Parathyroid adenoma (tissue), 2 donors: ENCODE results near the gene TBC1D30.
A peak's percentile ranks its signal among the peaks of the same experiment; 100 is the strongest.
"Not testable (repeated sequence)": the region's sequence is repeated elsewhere in the genome, so short reads cannot be mapped to it uniquely, and the experiment has no call there.

Source experiments
- H2AFZ ChIP-seq: fragments of 300-600 bp; sonication (generic); one replicate; pipeline ENCODE4 v1.7.0; 2017; ENCODE audit warnings: antibody characterized with exemption, mild to moderate bottlenecking
- H3K27ac ChIP-seq: fragments of 300-600 bp; sonication (generic); one replicate; pipeline ENCODE4 v1.7.0; 2017
- H3K27me3 ChIP-seq: fragments of 300-600 bp; sonication (generic); one replicate; pipeline ENCODE4 v1.7.0; 2017; ENCODE audit warnings: low read length; ENCODE audit not compliant: control insufficient read depth, insufficient read depth
- H3K36me3 ChIP-seq: fragments of 300-600 bp; sonication (generic); one replicate; pipeline ENCODE4 v1.7.0; 2017; ENCODE audit warnings: low read length; ENCODE audit not compliant: control insufficient read depth, insufficient read depth
- H3K4me1 ChIP-seq: fragments of 300-600 bp; sonication (generic); one replicate; pipeline ENCODE4 v1.7.0; 2017; ENCODE audit warnings: control low read depth
- H3K4me2 ChIP-seq: fragments of 300-600 bp; sonication (generic); one replicate; pipeline ENCODE4 v1.7.0; 2017; ENCODE audit warnings: low read length
- H3K4me3 ChIP-seq: fragments of 300-600 bp; sonication (generic); one replicate; pipeline ENCODE4 v1.7.0; 2017; ENCODE audit warnings: low read depth, low read length
- H3K79me2 ChIP-seq: fragments of 300-600 bp; sonication (generic); one replicate; pipeline ENCODE4 v1.7.0; 2017; ENCODE audit warnings: control low read depth
- H3K9ac ChIP-seq: fragments of 300-600 bp; sonication (generic); one replicate; pipeline ENCODE4 v1.7.0; 2017; ENCODE audit warnings: mild to moderate bottlenecking
- H3K9me3 ChIP-seq: fragments of 300-600 bp; sonication (generic); one replicate; pipeline ENCODE4 v1.7.0; 2017; ENCODE audit warnings: low read length; ENCODE audit not compliant: control insufficient read depth
- TF ChIP-seq, protein P1 (sequence below): fragments of 300-600 bp; sonication (generic); IDR thresholded peaks from one replicate; pipeline ENCODE4 v1.7.0; 2017; ENCODE audit warnings: antibody characterized with exemption, mild to moderate bottlenecking
- donor health status: primary hyperparathyroidism.

TBC1D30 gene, protein sequence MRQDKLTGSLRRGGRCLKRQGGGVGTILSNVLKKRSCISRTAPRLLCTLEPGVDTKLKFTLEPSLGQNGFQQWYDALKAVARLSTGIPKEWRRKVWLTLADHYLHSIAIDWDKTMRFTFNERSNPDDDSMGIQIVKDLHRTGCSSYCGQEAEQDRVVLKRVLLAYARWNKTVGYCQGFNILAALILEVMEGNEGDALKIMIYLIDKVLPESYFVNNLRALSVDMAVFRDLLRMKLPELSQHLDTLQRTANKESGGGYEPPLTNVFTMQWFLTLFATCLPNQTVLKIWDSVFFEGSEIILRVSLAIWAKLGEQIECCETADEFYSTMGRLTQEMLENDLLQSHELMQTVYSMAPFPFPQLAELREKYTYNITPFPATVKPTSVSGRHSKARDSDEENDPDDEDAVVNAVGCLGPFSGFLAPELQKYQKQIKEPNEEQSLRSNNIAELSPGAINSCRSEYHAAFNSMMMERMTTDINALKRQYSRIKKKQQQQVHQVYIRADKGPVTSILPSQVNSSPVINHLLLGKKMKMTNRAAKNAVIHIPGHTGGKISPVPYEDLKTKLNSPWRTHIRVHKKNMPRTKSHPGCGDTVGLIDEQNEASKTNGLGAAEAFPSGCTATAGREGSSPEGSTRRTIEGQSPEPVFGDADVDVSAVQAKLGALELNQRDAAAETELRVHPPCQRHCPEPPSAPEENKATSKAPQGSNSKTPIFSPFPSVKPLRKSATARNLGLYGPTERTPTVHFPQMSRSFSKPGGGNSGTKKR

DNA sequence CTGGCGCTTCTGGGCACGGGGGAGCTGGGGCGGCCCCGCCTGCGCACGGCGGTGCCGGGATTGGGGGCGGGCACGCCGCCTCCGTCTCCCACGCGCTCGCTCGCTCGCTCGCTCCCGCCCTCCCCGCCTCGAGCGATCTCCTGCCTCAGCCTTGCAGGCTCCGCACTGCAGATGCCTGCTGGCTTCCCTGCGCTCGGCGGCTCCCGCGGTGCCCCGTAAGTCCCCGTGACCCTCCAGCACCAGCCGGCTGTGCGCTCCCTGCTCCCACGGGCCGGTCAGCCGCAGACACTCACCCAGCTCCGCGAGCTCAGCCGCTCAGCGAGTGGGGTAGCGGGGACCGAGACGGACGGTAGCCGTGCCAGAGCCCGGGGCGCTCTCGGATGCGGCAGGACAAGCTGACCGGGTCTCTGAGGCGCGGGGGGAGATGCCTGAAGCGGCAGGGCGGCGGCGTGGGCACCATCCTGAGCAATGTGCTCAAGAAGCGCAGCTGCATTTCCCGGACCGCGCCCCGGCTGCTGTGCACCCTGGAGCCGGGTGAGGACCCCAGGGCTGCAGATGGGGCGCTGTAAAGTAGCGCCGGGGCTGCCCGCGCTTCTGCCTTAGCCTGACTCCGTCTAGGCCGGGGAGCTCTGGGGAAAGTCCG, at the start of gene TBC1D30:
Gene TBC1D30 (plus strand): TSS at position 148 of the 643 bp plus-strand sequence. CDS start 233 bp downstream, at position 381.
- TF ChIP-seq, protein P1, sequence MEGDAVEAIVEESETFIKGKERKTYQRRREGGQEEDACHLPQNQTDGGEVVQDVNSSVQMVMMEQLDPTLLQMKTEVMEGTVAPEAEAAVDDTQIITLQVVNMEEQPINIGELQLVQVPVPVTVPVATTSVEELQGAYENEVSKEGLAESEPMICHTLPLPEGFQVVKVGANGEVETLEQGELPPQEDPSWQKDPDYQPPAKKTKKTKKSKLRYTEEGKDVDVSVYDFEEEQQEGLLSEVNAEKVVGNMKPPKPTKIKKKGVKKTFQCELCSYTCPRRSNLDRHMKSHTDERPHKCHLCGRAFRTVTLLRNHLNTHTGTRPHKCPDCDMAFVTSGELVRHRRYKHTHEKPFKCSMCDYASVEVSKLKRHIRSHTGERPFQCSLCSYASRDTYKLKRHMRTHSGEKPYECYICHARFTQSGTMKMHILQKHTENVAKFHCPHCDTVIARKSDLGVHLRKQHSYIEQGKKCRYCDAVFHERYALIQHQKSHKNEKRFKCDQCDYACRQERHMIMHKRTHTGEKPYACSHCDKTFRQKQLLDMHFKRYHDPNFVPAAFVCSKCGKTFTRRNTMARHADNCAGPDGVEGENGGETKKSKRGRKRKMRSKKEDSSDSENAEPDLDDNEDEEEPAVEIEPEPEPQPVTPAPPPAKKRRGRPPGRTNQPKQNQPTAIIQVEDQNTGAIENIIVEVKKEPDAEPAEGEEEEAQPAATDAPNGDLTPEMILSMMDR, result no peak
- Histone ChIP-seq H3K9ac (no peak within 1 kb of the TSS), H3K9me3 (no peaks in the 10 kb centered on the region)

GRCh38 chr12:64775147-64775736, 49.2 kb upstream of the TBC1D30 start:
- not testable (repeated sequence) for H3K4me1 ChIP-seq, H3K36me3 ChIP-seq, H3K79me2 ChIP-seq, H3K9ac ChIP-seq, H2AFZ ChIP-seq, H3K4me2 ChIP-seq, H3K27ac ChIP-seq, H3K4me3 ChIP-seq, H3K27me3 ChIP-seq, H3K9me3 ChIP-seq

More for the DNA sequence above, at the start of gene TBC1D30:
- H2AFZ ChIP-seq, result peak within 1 kb of the TSS; percentile 83
- peak within 1 kb of the TSS; percentile 58 for H3K4me2 ChIP-seq
- H3K4me1 ChIP-seq, result no peaks in the 10 kb centered on the region
- no peaks in the 10 kb centered on the region for H3K36me3 ChIP-seq
- no peaks in the 10 kb centered on the region for H3K27me3 ChIP-seq
- H3K79me2 ChIP-seq, result no peaks in the 10 kb centered on the region
- no peak within 1 kb of the TSS for H3K27ac ChIP-seq
- H3K4me3 ChIP-seq, result no peak within 1 kb of the TSS

GRCh38 chr12:64779354-64779974, 45.0 kb upstream of the TBC1D30 start:
- peak overlapping the region; percentile 81 for H2AFZ ChIP-seq
- H3K4me1 ChIP-seq, result peaks cover 5% of the 10 kb centered on the region
- no peak overlapping the region for H3K4me2 ChIP-seq
- H3K27me3 ChIP-seq, result no peaks in the 10 kb centered on the region
- H3K36me3 ChIP-seq, result no peaks in the 10 kb centered on the region
- H3K4me3 ChIP-seq, result peak overlapping the region; percentile 48
- no peak overlapping the region for H3K9ac ChIP-seq
- peak overlapping the region; percentile 80 for H3K27ac ChIP-seq
- H3K79me2 ChIP-seq, result no peaks in the 10 kb centered on the region
- TF ChIP-seq, protein P1, result no peak
- no peaks in the 10 kb centered on the region for H3K9me3 ChIP-seq

DNA sequence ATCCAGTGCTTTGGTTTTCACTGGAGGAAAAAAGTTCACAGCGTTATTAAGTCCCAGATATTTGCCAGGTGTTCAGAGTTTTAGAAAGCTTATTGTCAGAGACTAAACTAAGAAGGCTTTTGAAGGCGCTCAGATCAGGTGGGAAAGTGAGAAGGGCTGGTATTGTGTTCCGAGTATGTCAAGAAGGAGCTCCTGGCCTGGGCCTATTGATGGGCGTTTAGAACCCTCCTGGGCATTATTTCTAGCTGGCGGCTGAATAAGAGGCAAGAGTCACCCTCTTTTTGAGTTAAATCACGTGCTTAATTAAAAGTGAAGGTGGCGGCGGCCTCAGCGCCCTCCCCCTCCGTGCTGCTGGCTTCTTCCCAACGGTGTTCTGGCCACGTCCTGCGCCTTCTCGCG, 44.3 kb upstream of the TBC1D30 start:
- Histone ChIP-seq H3K9me3 (no peaks in the 10 kb centered on the region), H3K36me3 (no peaks in the 10 kb centered on the region), H3K79me2 (no peaks in the 10 kb centered on the region), H3K27me3 (no peaks in the 10 kb centered on the region), H3K4me1 (peaks cover 5% of the 10 kb centered on the region), H2AFZ (peak overlapping the region; percentile 81), H3K4me2 (peak overlapping the region; percentile 74), H3K9ac (no peak overlapping the region), H3K27ac (peak overlapping the region; percentile 80), H3K4me3 (peak overlapping the region; percentile 48)
- TF ChIP-seq, protein P1, result no peak
